ENCODE results near the gene ARHGAP6.

DNA sequence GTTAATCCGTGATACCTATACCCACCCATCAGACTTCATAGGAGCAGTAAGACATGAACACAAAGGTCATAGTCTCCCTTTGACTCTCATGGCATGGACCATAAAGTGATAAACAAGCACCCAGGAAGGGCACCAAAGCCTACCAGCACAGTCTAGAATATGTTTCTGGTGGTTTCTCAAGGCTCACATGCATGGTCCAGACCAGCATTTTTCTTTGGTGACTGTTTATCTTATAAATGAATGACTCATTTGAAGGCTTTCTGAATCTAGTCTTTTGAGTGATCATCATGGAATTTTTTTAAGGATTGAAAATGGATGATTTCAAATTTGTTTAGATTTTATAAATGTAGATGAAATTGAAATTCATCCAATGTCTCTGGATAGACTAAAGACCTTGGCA is 404.5 kb downstream of the ARHGAP6 start:
- TF ChIP-seq, protein P1, sequence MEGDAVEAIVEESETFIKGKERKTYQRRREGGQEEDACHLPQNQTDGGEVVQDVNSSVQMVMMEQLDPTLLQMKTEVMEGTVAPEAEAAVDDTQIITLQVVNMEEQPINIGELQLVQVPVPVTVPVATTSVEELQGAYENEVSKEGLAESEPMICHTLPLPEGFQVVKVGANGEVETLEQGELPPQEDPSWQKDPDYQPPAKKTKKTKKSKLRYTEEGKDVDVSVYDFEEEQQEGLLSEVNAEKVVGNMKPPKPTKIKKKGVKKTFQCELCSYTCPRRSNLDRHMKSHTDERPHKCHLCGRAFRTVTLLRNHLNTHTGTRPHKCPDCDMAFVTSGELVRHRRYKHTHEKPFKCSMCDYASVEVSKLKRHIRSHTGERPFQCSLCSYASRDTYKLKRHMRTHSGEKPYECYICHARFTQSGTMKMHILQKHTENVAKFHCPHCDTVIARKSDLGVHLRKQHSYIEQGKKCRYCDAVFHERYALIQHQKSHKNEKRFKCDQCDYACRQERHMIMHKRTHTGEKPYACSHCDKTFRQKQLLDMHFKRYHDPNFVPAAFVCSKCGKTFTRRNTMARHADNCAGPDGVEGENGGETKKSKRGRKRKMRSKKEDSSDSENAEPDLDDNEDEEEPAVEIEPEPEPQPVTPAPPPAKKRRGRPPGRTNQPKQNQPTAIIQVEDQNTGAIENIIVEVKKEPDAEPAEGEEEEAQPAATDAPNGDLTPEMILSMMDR (IDR thresholded peaks at IDR 0.05) = no peak
- no peak for TF ChIP-seq POLR2AphosphoS5 (IDR thresholded peaks at IDR 0.05)
